Endothelial cell of umbilical vein (primary cell): ENCODE results near the gene TBX20. TPM values are rescaled to one million over a fixed set of nuclear protein-coding genes. Genes with fewer than 3 reads are reported as not detected.

Experiments used
- BruUV-seq: library from RNA; stranded (reverse); fragments of 400-500 nt; replicated peaks from 2 replicates; lab custom pipeline; 2021; lab: Mats Ljungman, UMichigan
- CTCF ChIA-PET: fragments of 300-600, 350-600 bp; sonication (Branson Sonifier 250); formaldehyde crosslinking; loops from one replicate; lab custom pipeline; 2021; ENCODE audit warnings: antibody characterized with exemption, inconsistent platforms; lab: Charles Lee
- POLR2A ChIA-PET: fragments of 300-600, 350-600 bp; sonication (Branson Sonifier 250); formaldehyde crosslinking; loops from one replicate; lab custom pipeline; 2021; ENCODE audit warnings: antibody characterized with exemption, inconsistent platforms; lab: Charles Lee
- DNase-seq: peaks from one replicate; pipeline ENCODE4 v3.0.0-alpha.2; 2011; ENCODE audit warnings: low read depth, low spot score
- FAIRE-seq: peaks from 2 replicates; lab custom pipeline; 2011; peaks lifted over from hg19 to GRCh38; lab: Jason Lieb, UNC
- H2AFZ ChIP-seq: 2 replicates; pipeline ENCODE4 v1.6.0; 2012; ENCODE audit warnings: low read depth, low read length, control low read depth, inconsistent platforms
- H3K27ac ChIP-seq: 2 replicates; pipeline ENCODE4 v1.5.1; 2011; ENCODE audit warnings: low read depth, mild to moderate bottlenecking, control low read depth, low read length, moderate library complexity; ENCODE audit not compliant: insufficient read depth
- H3K27me3 ChIP-seq, 2 experiments: 2 replicates each; pipeline versions ENCODE4 v1.6.0 to v1.6.1; 2011; ENCODE audit warnings: low read length in 2 of 2, mixed read lengths in 1 of 2; ENCODE audit not compliant: control insufficient read depth in 2 of 2, insufficient read depth in 2 of 2
- H3K36me3 ChIP-seq, 2 experiments: 2 replicates in 1 of 2; 3 replicates in 1 of 2; pipeline ENCODE4 v1.5.1; 2011; ENCODE audit warnings: low read length in 2 of 2, mild to moderate bottlenecking in 1 of 2, moderate library complexity in 1 of 2; ENCODE audit not compliant: control insufficient read depth in 2 of 2, insufficient read depth in 2 of 2; ENCODE audit errors: extremely low read depth in 1 of 2
- H3K4me1 ChIP-seq: 3 replicates; pipeline ENCODE4 v1.5.1; 2011; ENCODE audit warnings: mild to moderate bottlenecking, low read length; ENCODE audit not compliant: control insufficient read depth, insufficient read depth; ENCODE audit errors: extremely low read depth
- H3K4me2 ChIP-seq: 2 replicates; pipeline ENCODE4 v1.6.1; 2011; ENCODE audit warnings: low read length, control low read depth, mixed read lengths; ENCODE audit not compliant: insufficient read depth
- H3K4me3 ChIP-seq, 3 experiments: fragments of 200-600 bp in 1 of 3; sonication (generic), shearing (Covaris generic) in 1 of 3; replicated peaks in 1 of 3; 2 replicates each; pipeline ENCODE4 v1.5.1; 2011 to 2016; ENCODE audit warnings: control low read depth in 3 of 3, low read length in 3 of 3, mild to moderate bottlenecking in 2 of 3, inconsistent platforms in 1 of 3, low read depth in 1 of 3, moderate library complexity in 1 of 3; ENCODE audit not compliant: insufficient read depth in 1 of 3
- H3K79me2 ChIP-seq: 2 replicates; pipeline ENCODE4 v1.6.0; 2012; ENCODE audit warnings: low read length, inconsistent platforms; ENCODE audit not compliant: control insufficient read depth, insufficient read depth
- H3K9ac ChIP-seq: replicated peaks from 2 replicates; pipeline ENCODE3; 2011; ENCODE audit warnings: low read length, control low read depth; ENCODE audit not compliant: insufficient read depth; ENCODE audit errors: extremely low read depth
- H3K9me1 ChIP-seq: replicated peaks from 3 replicates; pipeline ENCODE4 v1.6.0; 2011; ENCODE audit warnings: mild to moderate bottlenecking, low read length; ENCODE audit not compliant: control insufficient read depth, insufficient read depth; ENCODE audit errors: extremely low read depth
- H3K9me3 ChIP-seq: replicated peaks from 2 replicates; pipeline ENCODE4 v1.5.1; 2012; ENCODE audit warnings: low read length, inconsistent platforms; ENCODE audit not compliant: control insufficient read depth, insufficient read depth
- H4K20me1 ChIP-seq: replicated peaks from 2 replicates; pipeline ENCODE3; 2011; ENCODE audit warnings: mild to moderate bottlenecking, low read length; ENCODE audit not compliant: control insufficient read depth, insufficient read depth; ENCODE audit errors: extremely low read depth
- CTCF ChIP-seq, 2 donors: IDR thresholded peaks; 1 replicate in 1 of 2; 2 replicates in 1 of 2; pipeline ENCODE4 v1.5.1; 2011; ENCODE audit warnings: low read length in 2 of 2, mild to moderate bottlenecking in 2 of 2, moderate library complexity in 2 of 2, control low read depth in 1 of 2, inconsistent platforms in 1 of 2, low read depth in 1 of 2; ENCODE audit not compliant: insufficient read depth in 1 of 2; ENCODE audit errors: extremely low read depth in 1 of 2
- EZH2 ChIP-seq: IDR thresholded peaks from 2 replicates; pipeline ENCODE4 v1.6.1; 2012; ENCODE audit warnings: borderline replicate concordance, low read depth, mild to moderate bottlenecking, moderate library complexity, low read length, inconsistent platforms; ENCODE audit not compliant: severe bottlenecking
- FOS ChIP-seq: IDR thresholded peaks from 2 replicates; pipeline ENCODE4 v1.6.1; 2011; ENCODE audit warnings: mild to moderate bottlenecking, low read length, moderate library complexity, borderline replicate concordance; ENCODE audit not compliant: insufficient read depth
- GATA2 ChIP-seq: IDR thresholded peaks from 2 replicates; pipeline ENCODE4 v1.7.0; 2011; ENCODE audit warnings: low read depth, mild to moderate bottlenecking, moderate library complexity, mixed read lengths, low read length; ENCODE audit not compliant: insufficient read length, insufficient read depth
- JUN ChIP-seq: IDR thresholded peaks from 2 replicates; pipeline ENCODE4 v1.6.1; 2011; ENCODE audit warnings: borderline replicate concordance, low read depth; ENCODE audit not compliant: insufficient read length, insufficient read depth
- MYC ChIP-seq: IDR thresholded peaks from one replicate; pipeline ENCODE4 v1.6.1; 2011; ENCODE audit warnings: mild to moderate bottlenecking, low read depth, low read length
- POLR2A ChIP-seq: IDR thresholded peaks from 2 replicates; pipeline ENCODE4 v1.6.1; 2012; ENCODE audit warnings: low read depth, mild to moderate bottlenecking, control low read depth, low read length
- POLR2AphosphoS5 ChIP-seq: IDR thresholded peaks from 2 replicates; pipeline ENCODE4 v1.6.1; 2012; ENCODE audit warnings: low read depth, mild to moderate bottlenecking, control low read depth, low read length, moderate library complexity; ENCODE audit not compliant: insufficient read depth
- dilution Hi-C: fragments of 300-500 bp; cut with MboI; formaldehyde crosslinking; loops from one replicate; pipeline ENCODE4 v1.15.0; 2019; ENCODE audit warnings: low sequenced_read_pairs; ENCODE audit not compliant: extremely low pct_ligation_motif_present
- intact Hi-C: fragments of 100-400 bp; cut with micrococcal nuclease; formaldehyde crosslinking; loops from one replicate; pipeline ENCODE4 v1.10.0; 2022
- polyA plus RNA-seq, 4 experiments: library from polyadenylated mRNA; depleted of rRNA in 3 of 4; stranded (reverse) in 3 of 4; unstranded in 1 of 4; fragments of >200 nt; gene quantifications; 2 replicates each; pipeline versions ENCODE4 v1.2.1 to v1.2.3, GENCODE V29; 2011 to 2012; ENCODE audit warnings: missing spikeins in 1 of 4
- total RNA-seq: library from RNA; stranded (reverse); gene quantifications from 2 replicates; pipeline ENCODE4 v1.2.3, GENCODE V29; 2021
- TF ChIP-seq, protein P1 (sequence below): IDR thresholded peaks from 2 replicates; pipeline ENCODE4 v1.6.1; 2011; ENCODE audit not compliant: insufficient read depth, insufficient read length

The TBX20 gene
- total and polyA plus RNA-seq, 2 donors (not counting 3 experiments of a cell fraction or from before 2014, with no cell fraction given) = not detected

DNA sequence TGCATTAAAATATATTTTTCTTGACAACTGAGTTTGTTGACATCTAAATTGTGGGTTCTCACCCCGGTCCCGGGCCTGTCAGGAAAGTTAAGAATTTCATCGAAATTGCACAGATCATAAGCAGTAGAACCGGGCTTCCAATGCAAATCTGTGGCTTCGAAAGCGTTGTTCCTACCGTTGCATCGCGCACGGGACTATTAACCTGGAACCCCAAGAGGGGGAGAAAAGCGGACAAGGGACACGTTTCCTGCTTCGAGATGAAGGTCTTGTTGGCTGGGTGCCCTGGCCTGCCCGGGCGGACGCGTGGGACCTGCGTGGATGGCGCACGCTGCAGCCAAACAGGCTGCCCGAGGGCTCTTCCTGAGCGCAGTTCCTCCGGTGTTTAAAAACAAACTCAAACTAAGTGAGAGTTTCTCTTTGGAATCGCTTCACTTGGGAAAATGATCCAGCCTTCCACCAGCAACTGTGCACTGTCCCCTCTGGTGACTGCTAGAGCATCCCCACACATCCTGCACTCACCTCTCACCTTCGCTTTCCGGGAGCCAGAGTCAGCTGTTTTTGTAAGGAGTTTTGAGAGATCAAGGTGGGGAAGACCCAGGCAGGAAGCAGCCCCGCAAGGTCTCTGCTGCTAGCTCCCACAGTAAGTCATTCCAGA is 5.1 kb upstream of the TBX20 start:
- peaks cover 5% of the 10 kb centered on the region for H3K4me1 ChIP-seq
- intact Hi-C loops = loop anchor here (10.0 kb wide), 1 partner anchor 804 kb away; no protein-coding TSS in a partner anchor
- H3K9ac ChIP-seq = no peak overlapping the region
- no peak overlapping the region for H3K4me3 ChIP-seq
- H3K36me3 ChIP-seq = no peaks in the 10 kb centered on the region
- peaks cover 84 to 97% of the 10 kb centered on the region in 2 experiments for H3K27me3 ChIP-seq
- DNase-seq (no peak), FAIRE-seq (no peak)
- CTCF ChIA-PET = no interaction called here
- no peaks in the 10 kb centered on the region for H3K9me3 ChIP-seq
- H3K4me2 ChIP-seq = no peak overlapping the region
- dilution Hi-C loops = no loop called here
- POLR2A ChIA-PET = no interaction called here
- TF ChIP-seq CTCF (IDR thresholded peaks at IDR 0.05; ENCODE audit: extremely low read depth in 1 of 2, insufficient read depth in 1 of 2, low read depth in 1 of 2, low read length in 2 of 2) (no peak), JUN (no peak), FOS (no peak), POLR2AphosphoS5 (no peak), GATA2 (no peak), EZH2 (no peak), MYC (no peak), POLR2A (no peak)
- TF ChIP-seq, protein P1, sequence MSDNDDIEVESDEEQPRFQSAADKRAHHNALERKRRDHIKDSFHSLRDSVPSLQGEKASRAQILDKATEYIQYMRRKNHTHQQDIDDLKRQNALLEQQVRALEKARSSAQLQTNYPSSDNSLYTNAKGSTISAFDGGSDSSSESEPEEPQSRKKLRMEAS = no peak
- H2AFZ ChIP-seq = no peak overlapping the region
- H3K79me2 ChIP-seq = no peaks in the 10 kb centered on the region
- H4K20me1 ChIP-seq = no peaks in the 10 kb centered on the region
- no peak overlapping the region for H3K27ac ChIP-seq
- BruUV-seq = no TSS peak
- no peaks in the 10 kb centered on the region for H3K9me1 ChIP-seq
